Choroid plexus epithelial cell (primary cell): ENCODE results near the gene CDC16.

Experiments used
- DNase-seq: peaks from one replicate; pipeline ENCODE4 v3.0.0-alpha.2; 2010; ENCODE audit warnings: low read depth
- H3K4me3 ChIP-seq: 2 replicates; pipeline ENCODE4 v1.5.1; 2011; ENCODE audit warnings: low read depth, mild to moderate bottlenecking, control low read depth, low read length, moderate library complexity
- TF ChIP-seq, protein P1 (sequence below): conservative IDR thresholded peaks from 2 replicates; pipeline ENCODE4 v1.5.1; 2011; ENCODE audit warnings: low read depth, mild to moderate bottlenecking, control low read depth, inconsistent platforms, low read length, moderate library complexity

The CDC16 gene

DNA sequence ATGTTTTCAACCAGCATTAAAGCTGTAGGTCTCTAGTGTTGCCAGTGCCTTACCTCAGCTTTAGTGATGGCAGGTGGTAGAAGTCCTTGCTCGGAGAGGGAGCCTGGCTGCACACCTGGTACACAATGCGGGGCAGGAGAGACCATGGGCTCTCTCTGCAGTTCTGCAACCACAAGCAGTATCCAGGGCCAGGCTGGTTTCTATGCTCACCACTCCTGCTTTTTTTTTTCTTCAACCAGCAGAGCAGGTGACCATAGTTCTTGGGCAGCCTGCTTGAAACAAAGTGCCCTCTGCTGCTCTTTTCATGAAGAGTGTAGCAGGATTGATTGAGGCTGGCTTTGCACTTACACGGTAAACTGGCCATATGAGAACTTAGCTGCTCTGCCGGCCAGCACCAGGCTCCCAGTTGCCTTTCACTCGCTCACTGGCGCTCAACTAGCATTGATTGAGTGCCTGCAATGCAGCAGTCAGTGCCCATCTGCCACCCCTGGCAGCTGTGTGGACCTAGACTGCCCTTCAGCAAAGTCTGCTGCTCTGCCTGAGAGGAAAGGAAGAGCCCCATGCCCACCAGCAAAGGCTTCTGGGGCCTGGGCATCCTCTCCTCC, 75.2 kb downstream of the CDC16 start:
- H3K4me3 ChIP-seq = no peak overlapping the region
- DNase-seq = no peak
- TF ChIP-seq, protein P1, sequence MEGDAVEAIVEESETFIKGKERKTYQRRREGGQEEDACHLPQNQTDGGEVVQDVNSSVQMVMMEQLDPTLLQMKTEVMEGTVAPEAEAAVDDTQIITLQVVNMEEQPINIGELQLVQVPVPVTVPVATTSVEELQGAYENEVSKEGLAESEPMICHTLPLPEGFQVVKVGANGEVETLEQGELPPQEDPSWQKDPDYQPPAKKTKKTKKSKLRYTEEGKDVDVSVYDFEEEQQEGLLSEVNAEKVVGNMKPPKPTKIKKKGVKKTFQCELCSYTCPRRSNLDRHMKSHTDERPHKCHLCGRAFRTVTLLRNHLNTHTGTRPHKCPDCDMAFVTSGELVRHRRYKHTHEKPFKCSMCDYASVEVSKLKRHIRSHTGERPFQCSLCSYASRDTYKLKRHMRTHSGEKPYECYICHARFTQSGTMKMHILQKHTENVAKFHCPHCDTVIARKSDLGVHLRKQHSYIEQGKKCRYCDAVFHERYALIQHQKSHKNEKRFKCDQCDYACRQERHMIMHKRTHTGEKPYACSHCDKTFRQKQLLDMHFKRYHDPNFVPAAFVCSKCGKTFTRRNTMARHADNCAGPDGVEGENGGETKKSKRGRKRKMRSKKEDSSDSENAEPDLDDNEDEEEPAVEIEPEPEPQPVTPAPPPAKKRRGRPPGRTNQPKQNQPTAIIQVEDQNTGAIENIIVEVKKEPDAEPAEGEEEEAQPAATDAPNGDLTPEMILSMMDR = no peak

DNA sequence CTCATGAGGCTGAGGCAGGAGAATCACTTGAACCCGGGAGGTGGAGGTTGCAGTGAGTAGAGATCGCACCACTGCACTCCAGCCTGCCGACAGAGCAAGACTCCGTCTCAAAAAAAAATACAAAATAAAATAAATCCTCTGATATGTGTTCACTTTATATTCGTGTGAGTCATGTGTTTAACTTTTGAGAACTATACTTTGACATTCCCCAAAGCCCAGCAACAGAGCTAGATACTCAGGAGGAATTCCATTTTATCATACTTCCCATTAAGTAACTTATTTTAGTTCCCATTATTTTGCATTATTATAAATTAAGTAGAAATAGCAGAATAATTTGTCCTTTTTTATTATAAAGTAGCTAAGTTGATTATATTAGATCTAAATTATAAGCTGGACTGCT, 76.3 kb downstream of the CDC16 start:
- DNase-seq = peak; percentile 27
- H3K4me3 ChIP-seq = no peak overlapping the region
- TF ChIP-seq, protein P1 = no peak

GRCh38 chr13:114311387-114311786, 76.7 kb downstream of the CDC16 start:
- no peak for DNase-seq
- H3K4me3 ChIP-seq = no peak overlapping the region
- TF ChIP-seq, protein P1 = no peak

- TF ChIP-seq, protein P1 = no peak
These were observed 77.2 kb downstream of the CDC16 start for GRCh38 chr13:114311908-114312307.

DNA sequence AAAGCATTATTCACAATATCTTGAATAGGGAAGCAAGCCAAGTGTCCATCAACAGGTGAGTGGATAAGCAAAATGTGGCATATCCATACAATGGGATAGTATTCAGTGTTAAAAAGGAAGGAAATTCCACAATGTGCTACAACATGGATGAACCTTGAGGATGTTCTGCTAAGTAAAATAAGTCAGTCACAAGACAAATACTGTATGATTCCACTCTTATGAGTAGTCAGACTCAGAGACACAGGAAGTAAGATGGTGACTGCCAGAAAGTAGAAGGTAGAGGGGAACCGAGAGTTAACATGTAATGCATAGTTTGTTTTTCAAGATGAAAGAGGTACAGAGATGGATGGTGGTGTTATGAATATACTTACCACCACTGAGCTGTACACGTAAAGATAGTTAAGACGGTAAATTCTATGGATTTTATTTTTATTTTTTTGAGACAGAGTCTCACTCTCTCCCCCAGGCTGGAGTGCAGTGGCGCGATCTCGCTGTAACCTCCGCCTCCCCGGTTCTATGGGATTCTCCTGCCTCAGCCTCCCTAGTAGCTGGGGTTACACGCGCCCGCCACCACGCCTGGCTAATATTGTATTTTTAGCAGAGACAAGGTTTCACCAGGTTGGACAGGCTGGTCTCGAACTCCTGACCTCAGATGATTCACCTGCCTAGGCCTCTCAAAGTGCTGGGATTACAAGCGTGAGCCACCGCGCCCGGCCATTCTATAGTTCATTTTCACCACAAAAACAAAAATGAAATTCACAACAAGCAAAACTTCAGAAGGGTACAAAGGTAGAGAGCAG, 78.6 kb downstream of the CDC16 start:
- no peak for DNase-seq
- peak overlapping the region; percentile 76 for H3K4me3 ChIP-seq
- TF ChIP-seq, protein P1 = no peak

More at GRCh38 chr13:114311908-114312307, 77.2 kb downstream of the CDC16 start:
- DNase-seq = no peak
- H3K4me3 ChIP-seq = no peak overlapping the region

- H3K4me3 ChIP-seq = peak within 1 kb of the TSS; percentile 76
- peak; percentile 97 for DNase-seq
- TF ChIP-seq, protein P1 = no peak
These were observed 79.6 kb downstream of the CDC16 start, which contains the start of gene CHAMP1 for GRCh38 chr13:114314074-114314912. Gene CHAMP1 (plus strand): TSS chr13:114314503. CDS start chr13:114323843, 9,340 bp downstream.
